Astrocyte (in vitro differentiated cells and primary cell): ENCODE results near the gene FLG.

Experiments
- CTCF ChIP-seq: IDR thresholded peaks from 2 replicates; pipeline ENCODE4 v1.5.1; 2011; ENCODE audit warnings: low read depth, mild to moderate bottlenecking, inconsistent platforms, low read length, moderate library complexity; ENCODE audit not compliant: insufficient read depth
- EZH2 ChIP-seq: IDR thresholded peaks from 2 replicates; pipeline ENCODE4 v1.6.1; 2012; ENCODE audit warnings: mild to moderate bottlenecking, low read length, inconsistent platforms; ENCODE audit not compliant: insufficient read depth

GRCh38 chr1:152367436-152367835, 42.4 kb upstream of the FLG start:
- TF ChIP-seq CTCF (no peak), EZH2 (no peak)
